ENCODE data around the gene S100A11. TPM values are rescaled to one million over a fixed set of nuclear protein-coding genes. Genes with fewer than 3 reads are reported as not detected.

S100A11 gene
- total RNA-seq, 1 donor from 2014 or later = 737 TPM

- peak; percentile 54 for TF ChIP-seq CTCF (IDR thresholded peaks at IDR 0.05)
- no peaks in the 10 kb centered on the region for H3K4me1 ChIP-seq
- ATAC-seq (peak in 1 of 2 donors; percentile 52), DNase-seq (peak; percentile 65)
- no peak overlapping the region for H3K4me3 ChIP-seq
- H3K27me3 ChIP-seq (ENCODE audit: low read depth) = no peaks in the 10 kb centered on the region
- no peaks in the 10 kb centered on the region for H3K9me3 ChIP-seq
- no peak overlapping the region for H3K27ac ChIP-seq
- H3K36me3 ChIP-seq = no peaks in the 10 kb centered on the region
- intact Hi-C loops (cut with DNase I) = no loop called here
These were observed 23.1 kb downstream of the S100A11 start for GRCh38 chr1:152013664-152014237.

- intact Hi-C loops (cut with DNase I) = no loop called here
- Histone ChIP-seq H3K27ac (no peak overlapping the region), H3K4me1 (no peaks in the 10 kb centered on the region), H3K4me3 (no peak overlapping the region), H3K9me3 (no peaks in the 10 kb centered on the region), H3K36me3 (no peaks in the 10 kb centered on the region), H3K27me3 (ENCODE audit: low read depth) (no peaks in the 10 kb centered on the region)
- TF ChIP-seq CTCF (IDR thresholded peaks at IDR 0.05) = no peak
- no peak for ATAC-seq
- no peak for DNase-seq
These were observed 27.1 kb downstream of the S100A11 start for GRCh38 chr1:152009691-152010090.

DNA sequence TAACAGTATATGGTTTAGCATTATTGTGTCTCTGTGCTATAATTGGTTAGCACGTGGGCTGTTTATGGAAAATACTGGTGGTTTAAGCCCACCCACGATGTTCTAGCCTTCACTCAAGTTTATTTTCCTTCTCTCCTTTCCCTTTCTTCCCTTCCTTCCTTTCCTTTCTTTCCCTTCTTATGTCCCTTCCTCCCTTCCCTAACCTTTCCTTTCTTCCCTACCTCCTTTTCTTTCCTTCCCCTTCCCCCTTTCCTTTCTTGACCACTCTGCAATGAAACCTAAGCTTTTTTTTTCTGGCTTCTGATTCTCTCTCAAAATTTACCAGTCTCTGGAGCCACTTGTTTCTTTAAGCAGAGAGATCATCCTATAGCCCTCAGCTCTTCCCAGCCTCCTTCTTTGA, 29.8 kb downstream of the S100A11 start:
- Histone ChIP-seq H3K36me3 (no peaks in the 10 kb centered on the region), H3K4me1 (peaks cover 2% of the 10 kb centered on the region), H3K27ac (no peak overlapping the region), H3K27me3 (ENCODE audit: low read depth) (no peaks in the 10 kb centered on the region), H3K4me3 (no peak overlapping the region), H3K9me3 (no peaks in the 10 kb centered on the region)
- no peak for ATAC-seq
- TF ChIP-seq CTCF (IDR thresholded peaks at IDR 0.05) = no peak
- intact Hi-C loops (cut with DNase I) = no loop called here
- no peak for DNase-seq

GRCh38 chr1:152005360-152005912, 31.4 kb downstream of the S100A11 start:
- no peaks in the 10 kb centered on the region for H3K9me3 ChIP-seq
- TF ChIP-seq CTCF (IDR thresholded peaks at IDR 0.05) = no peak
- DNase-seq (no peak), ATAC-seq (no peak)
- no peaks in the 10 kb centered on the region for H3K36me3 ChIP-seq
- H3K4me1 ChIP-seq = peaks cover 11% of the 10 kb centered on the region
- intact Hi-C loops (cut with DNase I) = no loop called here
- no peak overlapping the region for H3K4me3 ChIP-seq
- no peaks in the 10 kb centered on the region for H3K27me3 ChIP-seq (ENCODE audit: low read depth)
- no peak overlapping the region for H3K27ac ChIP-seq

- ATAC-seq = no peak
- peaks cover 11% of the 10 kb centered on the region for H3K4me1 ChIP-seq
- no peak overlapping the region for H3K4me3 ChIP-seq
- intact Hi-C loops (cut with DNase I) = no loop called here
- H3K27ac ChIP-seq = no peak overlapping the region
- DNase-seq = no peak
- H3K36me3 ChIP-seq = no peaks in the 10 kb centered on the region
- H3K9me3 ChIP-seq = no peaks in the 10 kb centered on the region
- H3K27me3 ChIP-seq (ENCODE audit: low read depth) = no peaks in the 10 kb centered on the region
- no peak for TF ChIP-seq CTCF (IDR thresholded peaks at IDR 0.05)
These were observed 32.9 kb downstream of the S100A11 start for GRCh38 chr1:152003846-152004442.

Measured in lower lobe of right lung (tissue), 2 donors.